ENCODE data around the gene RPIA.

- TF ChIP-seq CTCF (IDR thresholded peaks at IDR 0.05) (no peak), POLR2A (IDR thresholded peaks at IDR 0.05) (no peak)
Observed at GRCh38 chr2:88757025-88757424, 65.6 kb downstream of the RPIA start.
